NOMO-1 treated with DMSO at 0.1 percent for 48 hours (cell line): Measurements from ENCODE around the gene LRCH4.
A peak's percentile ranks its signal among the peaks of the same experiment; 100 is the strongest.

Experiments used
- DNase-seq: peaks from one replicate; lab custom pipeline; 2025; ENCODE audit not compliant: unreplicated experiment; lab: John Stamatoyannopoulos, UW

LRCH4 gene, protein sequence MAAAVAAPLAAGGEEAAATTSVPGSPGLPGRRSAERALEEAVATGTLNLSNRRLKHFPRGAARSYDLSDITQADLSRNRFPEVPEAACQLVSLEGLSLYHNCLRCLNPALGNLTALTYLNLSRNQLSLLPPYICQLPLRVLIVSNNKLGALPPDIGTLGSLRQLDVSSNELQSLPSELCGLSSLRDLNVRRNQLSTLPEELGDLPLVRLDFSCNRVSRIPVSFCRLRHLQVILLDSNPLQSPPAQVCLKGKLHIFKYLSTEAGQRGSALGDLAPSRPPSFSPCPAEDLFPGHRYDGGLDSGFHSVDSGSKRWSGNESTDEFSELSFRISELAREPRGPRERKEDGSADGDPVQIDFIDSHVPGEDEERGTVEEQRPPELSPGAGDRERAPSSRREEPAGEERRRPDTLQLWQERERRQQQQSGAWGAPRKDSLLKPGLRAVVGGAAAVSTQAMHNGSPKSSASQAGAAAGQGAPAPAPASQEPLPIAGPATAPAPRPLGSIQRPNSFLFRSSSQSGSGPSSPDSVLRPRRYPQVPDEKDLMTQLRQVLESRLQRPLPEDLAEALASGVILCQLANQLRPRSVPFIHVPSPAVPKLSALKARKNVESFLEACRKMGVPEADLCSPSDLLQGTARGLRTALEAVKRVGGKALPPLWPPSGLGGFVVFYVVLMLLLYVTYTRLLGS

DNA sequence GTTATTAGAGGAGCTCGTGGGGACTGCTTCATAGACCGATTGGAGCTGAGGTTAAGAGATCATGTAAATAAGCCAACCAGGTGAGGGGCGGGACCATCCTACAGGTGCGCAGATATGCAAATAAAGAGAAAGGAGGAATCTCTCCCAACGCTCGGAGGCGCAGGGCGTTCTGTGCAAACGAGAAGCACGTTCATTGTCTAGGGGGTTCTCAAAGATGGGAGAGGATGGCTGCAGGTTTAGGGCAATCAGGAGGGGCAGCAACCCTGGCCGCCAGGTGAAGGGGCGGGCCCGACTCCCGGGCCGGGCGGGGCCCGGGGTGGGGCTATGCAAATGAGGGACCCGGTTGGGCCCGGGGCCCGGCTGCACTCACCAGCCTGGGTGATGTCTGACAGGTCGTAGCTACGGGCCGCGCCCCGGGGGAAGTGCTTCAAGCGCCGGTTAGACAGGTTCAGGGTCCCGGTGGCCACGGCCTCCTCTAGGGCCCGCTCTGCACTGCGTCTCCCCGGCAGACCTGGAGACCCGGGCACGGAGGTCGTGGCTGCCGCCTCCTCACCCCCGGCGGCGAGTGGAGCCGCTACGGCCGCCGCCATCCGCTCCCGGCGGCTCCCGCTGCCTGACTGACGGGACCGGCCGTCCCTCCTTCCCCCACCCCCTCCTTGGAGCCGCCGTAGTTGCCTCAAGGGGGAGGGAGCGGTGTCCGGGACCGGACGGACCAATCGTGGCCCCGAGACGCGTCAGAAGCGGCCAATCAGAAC, at the start of gene LRCH4:
Gene LRCH4, minus strand, starts transcription at position 619 of the 755 bp plus-strand sequence. Its CDS starts 29 bp downstream, at position 590.
- peak; percentile 35 for DNase-seq

DNA sequence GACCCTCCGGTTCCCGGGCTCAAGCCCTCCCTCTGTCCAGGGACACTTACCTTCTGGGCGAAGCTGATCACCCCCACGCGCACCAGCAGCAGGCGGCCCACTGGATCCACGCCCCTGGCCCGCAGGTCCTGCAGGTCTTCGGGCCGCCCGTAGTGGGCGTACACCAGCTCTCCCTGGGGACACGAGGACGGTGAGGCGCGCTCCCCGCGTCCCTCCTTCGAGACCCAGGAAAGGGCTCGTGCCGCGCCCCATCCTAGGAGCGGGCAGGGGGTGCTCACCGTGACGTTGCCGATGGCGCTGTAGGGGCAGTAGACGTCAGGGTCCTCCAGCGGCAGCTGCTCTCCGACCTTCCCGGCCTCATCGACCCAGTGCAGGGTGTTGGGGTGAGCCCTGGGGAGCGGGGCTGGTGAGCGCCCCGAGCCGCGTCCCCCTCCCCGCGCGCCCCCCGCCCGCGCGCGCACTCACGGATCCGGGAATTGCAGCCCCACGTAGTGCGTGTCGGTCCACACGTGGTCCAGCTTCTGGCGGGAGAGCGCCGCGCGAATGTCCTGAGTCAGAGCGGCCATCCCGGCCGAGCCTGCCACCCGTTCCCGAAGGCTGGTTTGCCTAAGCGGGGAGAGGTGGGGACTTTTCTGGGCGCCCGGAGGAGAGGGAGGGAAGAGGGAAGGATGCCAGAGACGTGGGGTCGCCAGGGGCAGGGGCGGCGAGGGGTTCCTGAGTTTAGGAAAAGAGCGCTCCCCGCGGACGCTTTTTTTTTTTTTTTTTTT, 47.2 kb upstream of the LRCH4 start:
- DNase-seq: peak; percentile 75

DNA sequence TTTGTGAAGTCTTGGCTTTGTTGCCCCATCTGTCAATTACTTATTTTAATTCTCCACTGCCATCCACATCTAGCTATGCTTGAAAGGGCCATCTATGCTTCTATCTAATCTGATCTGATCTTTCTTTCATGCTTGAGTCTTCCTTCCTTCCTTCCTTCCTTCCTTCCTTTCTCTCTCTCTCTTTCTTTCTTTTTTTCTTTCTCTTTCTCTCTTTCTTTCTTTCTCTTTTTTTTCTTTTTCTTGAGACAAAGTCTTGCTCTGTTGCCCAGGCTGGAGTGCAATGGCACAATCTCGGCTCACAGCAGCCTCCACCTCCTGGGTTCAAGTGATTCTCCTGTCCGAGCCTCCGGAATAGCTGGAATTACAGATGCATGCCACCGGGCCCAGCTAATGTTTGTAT, 44.1 kb upstream of the LRCH4 start:
- DNase-seq: no peak

DNA sequence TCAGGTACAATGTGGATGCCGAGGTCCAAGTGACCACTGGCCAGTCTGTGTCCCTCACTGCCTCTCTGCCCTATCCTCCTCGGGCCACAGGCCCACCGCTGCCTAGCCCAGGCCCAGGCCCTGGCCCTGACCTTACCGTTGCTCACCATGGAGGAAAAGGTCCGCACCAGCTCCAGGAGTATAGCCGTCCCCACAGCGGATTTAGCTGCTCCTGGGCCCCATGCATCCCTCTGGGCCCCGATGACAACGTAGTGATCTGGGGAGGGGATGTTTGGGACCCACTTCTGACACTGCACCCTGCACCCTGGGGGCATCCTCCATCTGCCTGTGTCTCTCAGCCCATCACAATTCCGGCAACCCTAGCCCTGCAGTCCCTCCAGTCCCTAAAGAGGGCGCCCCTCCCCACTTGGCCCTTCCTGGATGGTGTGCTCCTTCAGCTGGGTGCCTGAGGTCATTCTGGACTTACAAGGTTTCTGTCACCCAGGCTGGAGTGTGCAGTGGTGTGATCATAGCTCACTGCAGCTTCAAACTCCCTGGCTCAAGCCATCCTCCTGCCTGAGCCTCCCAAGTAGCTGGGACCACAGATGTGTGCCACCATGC, 43.3 kb upstream of the LRCH4 start:
- DNase-seq: peak; percentile 33

DNA sequence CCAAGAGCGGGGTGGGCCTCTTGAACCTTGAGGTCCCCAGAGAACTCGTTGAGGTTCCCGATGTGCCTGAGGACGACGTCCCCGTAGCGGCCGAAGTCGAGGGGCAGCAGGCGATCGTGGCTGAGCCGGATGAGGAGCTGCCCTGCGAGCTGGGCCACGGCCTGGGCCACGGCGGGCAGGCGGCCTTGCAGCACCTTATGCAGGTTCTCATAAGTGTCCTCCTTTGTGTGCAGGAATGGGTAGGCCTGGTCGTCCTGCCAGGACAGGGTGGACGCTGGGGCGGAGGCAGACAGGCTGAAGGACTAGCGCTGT, 41.3 kb upstream of the LRCH4 start:
- DNase-seq: no peak

DNA sequence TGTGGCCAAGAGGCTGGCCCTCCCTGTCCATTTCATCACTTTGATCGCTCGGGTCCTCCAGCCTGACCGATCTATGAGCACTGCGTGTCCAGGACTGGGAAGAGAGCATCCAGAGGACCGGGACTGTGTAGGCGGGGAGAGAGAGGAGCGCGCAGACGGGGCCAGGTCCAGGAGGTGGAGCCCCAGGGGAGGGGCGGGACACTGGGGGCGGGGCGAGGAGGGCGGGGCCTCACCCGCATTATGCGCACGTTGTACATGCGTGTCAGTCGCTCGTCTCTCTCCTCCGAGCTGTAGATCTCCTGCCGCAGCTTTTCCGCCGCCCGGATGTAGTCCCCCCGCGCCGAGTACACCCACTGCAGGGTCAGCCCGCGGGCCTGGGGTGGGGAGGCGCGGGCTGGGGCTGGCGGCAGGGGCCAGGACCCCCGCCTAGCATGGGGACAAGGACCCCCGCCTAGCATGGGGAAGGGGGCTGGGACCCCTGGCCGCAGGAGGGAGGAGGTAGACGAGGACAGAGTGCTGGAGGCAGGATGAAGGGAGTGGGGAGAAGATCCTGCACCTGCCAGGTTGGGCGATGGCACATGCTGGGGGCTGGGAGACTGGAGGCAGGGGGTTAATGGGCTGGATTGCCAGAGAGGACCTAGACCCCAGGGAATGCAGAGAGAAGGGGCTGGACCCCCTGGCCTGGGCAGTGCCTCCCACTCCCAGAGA, 40.8 kb upstream of the LRCH4 start:
- no peak for DNase-seq

DNA sequence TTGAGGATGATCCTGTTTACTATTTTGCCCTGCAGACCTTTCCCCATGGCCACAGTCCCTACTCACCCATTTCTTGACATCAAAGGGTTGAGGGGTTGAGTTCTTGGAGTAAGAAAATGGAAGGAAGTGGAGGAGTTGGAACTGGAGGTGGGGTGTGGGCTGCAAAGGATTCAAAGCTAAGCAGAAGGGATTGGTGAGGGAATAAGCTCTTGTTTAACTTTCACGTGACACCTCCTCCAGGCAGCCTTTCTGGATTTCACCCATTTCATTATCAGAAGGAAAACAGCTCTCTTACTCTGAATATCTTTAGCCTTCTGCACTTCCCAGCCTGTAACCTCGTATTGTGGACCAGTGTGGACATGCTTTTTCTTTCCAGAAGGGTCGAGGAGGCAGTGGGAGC, 40.1 kb upstream of the LRCH4 start:
- DNase-seq: no peak

DNA sequence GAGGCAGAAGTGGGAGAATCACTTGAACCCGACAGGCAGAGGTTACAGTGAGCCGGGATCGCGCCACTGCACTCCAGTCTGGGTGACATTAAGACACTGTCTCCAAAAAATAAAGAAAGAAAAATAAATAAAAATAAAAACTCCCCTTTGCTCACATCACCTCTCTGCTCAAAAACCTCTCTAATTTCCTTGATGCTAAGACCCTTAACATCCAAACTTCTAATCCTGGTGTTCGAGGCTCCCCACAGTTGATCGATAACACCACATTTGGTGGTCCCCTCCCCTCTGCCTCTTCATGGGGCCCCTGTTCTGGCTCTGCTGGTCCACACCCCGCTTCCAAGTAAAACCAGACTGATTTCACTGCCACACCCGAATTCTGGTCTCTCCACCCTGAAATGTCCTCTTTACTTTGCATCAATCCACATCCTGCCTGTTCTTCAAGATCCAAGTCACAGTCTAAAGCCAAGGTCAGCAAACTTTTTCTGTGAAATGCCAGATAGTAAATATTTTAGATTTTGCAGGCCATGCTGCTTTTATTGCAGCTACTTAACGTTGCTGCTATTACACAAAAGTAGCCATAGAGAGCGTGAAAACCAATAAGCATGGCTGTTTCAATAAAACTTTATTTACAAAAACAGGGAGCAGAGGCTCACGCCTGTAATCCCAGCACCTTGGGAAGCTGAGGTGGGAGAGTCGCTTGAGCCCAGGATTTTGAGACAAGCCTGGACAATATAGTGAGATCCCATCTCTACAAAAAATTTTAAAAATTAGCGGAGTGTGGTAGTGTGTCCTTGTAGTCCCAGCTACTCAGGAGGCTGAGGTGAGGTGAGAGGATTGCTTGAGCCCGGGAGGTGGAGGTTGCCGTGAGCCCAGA, 38.3 kb upstream of the LRCH4 start:
- no peak for DNase-seq

DNA sequence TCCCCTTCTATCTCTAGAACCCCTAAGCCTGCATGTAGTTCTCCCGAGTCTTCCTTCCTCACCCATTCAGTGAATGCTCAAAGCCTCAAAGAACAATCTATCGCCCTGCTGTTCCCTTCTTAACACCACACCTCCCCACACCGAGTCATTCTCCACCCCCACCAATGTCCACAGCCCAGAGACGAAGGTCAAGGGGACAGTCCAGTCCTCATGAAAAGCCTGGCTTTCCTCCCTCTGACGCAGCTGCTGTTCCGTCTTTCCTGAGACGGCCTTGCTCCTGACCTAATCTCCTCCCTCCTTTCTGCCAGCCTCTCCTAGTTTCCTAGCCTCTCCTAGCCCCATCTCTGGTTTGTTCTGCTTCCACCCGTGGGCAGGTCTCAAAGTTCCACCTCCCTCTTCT, 35.6 kb upstream of the LRCH4 start:
- no peak for DNase-seq

DNA sequence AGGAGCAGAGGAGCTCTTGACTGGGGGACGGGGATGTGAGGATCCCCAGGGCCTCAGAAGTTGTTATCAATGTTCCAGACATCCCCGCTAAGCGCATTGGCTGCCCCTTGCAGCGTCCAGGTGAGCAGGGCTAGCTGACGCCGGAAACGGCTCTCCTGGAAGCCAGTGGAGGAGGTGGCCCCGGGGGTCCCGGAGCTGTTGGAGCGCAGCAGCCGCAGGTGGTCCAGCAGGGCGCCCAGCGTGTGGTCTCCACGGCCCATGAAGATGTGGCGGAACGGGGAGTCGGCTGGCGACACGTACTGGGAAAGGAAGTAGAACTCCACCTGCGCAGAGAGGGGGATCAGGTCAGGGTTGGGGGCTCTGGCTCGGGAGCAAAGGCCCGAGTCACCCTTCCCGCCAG, 34.9 kb upstream of the LRCH4 start:
- no peak for DNase-seq

DNA sequence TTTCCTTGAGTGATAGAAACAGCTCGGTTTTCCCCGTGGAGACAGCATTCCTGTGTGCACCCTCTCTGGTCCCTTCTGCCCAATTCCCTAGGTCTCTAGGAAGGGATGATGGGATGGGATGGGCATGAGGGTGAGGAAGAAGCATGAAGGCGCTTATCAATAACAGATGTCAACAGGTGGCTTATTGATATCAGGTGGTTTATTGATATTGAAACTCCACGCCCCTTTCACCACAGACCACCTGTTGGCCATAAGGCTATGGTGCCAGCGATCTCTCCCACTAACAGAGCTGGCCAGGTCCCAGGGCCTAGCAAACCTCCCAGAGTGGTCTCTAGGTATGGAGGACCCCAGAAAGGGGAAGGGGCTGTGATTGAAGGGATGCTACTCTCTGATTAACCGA, 34.3 kb upstream of the LRCH4 start:
- no peak for DNase-seq

DNA sequence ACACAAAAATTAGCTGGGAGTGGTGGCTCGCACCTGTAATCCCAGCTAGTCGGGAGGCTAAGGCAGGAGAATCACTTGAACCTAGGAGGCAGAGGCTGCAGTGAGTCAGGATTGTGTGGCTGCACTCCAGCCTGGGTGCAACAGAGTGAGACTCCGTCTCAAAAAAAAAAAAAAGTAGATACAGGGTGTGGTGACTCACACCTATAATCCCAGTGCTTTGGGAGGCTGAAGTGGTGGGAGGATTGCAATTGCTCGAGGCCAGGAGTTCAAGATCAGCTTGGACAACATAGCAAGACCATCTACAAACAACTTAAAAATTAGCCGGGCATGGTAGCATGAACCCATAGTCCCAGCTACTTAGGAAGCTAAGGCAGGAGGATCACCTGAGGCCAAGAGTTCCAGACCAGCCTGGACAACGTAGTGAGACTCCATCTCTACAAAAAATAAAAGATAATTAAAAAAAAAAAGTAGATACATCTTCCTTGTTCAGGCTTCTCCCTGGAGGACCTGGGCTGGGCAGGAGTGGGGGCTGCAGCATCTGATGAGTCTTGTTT, 28.5 kb upstream of the LRCH4 start:
- DNase-seq: no peak

DNA sequence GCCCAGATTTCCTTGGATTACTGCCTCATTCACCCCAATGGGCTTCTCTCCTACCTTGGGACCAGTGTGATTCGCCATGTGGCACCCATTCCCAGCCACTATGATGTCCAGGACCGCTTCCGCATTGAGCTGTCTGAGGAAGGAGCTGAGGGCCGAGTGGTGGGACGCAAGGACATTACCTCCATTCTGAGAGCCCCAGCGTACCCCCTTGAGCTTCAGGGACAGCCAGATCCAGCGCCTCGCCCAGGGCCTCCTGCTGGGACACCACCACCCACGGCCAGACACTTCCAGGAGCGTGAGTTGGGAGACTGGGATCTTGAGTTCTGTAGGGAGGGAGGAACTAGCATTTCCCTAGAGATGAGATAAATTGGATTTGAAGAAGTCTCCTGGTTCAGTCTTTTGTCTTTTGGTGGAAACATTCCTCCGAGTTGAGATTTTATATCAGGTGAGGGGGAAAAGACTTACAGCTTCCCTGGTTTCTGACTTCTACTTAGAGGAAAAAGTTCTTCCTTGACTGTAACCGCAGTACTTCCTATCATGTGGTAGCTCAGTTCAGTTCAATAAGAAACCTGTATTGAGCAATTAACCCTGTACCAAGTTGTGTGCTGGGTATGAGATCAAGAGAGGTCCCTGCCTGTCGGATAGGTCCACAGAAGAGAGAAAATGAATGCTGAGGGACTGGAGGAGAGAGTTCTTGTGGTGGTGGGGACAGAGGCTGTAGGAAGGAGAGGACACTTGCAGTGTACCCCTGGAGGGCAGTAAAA, 27.7 kb upstream of the LRCH4 start:
- DNase-seq: peak; percentile 84

DNA sequence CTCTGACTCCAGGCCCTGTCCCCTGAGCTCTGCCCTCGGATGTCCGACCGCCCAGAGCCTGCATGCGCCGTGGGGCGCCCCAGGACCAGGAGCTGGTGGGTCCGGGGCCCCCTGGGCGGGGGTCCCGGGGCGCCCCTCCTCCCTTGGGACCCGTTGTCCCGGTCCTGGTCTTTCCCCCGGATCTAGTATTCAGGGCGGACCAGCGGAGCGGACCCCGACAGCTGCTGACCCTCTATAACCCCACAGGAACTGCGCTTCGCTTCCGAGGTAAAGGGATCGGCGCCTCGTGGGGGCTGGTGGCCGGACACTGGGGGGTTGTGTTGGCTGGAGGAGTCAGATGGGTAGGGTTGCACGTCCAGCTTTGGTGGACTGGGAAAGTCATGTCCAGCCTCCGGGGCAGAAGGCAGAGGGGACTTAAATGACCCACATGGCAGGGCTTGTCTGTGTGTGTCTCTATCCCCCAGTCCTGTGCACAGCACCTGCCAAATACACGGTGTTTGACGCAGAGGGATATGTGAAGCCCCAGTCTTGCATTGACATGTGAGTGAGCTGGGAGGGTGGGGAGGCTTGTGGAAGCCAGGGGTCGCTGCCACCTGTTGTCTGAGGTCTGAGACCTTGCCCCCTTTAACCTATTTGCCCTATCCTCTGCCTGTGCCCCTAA, 26.9 kb upstream of the LRCH4 start:
- peak; percentile 34 for DNase-seq

DNA sequence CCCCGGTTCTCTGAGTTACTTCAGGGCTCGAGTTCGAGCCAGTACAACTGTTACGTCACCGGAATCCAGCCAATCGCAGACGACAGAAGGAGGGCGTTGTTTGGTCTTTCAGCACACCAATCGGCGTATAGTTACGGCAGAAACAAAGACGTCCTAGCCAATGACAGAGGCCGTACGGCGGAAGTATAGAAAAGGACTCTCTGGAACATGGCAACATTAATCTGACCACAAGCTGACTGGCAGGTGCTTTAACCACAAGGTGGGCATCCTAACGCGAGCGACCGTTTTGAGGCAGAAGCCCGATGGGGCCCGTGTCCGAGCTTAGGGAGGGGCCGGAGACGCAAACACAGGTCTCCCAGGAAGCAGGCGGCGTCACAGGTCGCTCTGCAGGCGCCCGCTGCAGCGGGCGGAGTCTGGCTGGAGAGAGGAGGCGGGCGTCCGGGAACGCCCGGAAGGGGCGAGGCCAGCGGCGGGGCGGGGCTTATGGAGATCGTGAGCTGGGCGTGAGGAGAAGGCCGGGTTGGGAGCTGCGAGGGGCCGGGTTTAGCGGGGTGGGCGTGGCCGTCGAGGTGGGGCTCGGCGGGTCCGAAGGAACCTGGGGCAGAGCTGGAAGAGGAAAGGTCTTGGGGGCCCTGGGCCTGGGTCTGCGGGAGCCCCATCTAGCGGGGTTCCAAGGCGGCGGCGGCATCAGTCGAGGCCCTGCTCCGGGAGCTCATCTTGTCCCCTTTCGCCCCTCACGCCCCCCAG, 26.2 kb upstream of the LRCH4 start, which contains the start of gene MOSPD3:
Gene MOSPD3, plus strand, starts transcription at position 558 of the 747 bp plus-strand sequence. CDS start 252 bp downstream, outside the sequence.
- peak; percentile 100 for DNase-seq

DNA sequence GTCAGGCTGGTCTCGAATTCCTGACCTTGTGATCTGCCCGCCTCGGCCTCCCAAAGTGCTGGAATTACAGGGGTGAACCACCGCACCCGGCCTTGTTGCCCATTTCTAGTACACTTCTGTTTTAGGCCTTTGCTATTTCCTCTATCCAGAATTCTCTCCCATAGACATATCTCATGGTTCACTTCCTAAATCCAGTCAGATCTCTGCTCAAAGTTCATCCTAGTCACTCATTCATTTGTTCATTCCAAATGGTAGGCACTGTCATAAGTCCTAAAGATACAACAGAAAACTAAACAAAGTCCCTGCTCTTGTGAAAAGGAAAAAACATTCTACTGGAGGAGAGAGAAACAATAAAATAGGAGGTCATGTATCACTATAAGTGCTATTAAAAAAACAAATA, 24.0 kb upstream of the LRCH4 start:
- no peak for DNase-seq

DNA sequence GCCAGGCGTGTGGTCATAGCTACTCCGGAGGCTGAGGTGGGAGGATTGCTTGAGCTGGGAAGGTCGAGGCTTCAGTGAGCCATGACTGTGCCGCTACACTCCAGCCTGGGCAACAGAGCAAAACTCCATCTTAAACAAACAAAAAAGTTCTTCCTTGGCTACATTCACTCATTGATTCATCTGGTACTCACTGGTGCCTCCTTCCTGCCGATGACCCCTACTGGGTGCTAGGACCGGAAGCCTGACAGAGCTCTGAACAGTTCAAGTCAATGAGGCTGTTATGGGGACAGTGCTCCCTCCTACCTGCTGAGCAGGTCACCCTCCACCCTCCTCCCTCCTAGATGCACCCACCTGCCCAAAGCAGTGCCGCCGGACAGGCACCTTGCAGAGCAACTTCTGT, 21.2 kb upstream of the LRCH4 start:
- DNase-seq: no peak
